CD8-positive, alpha-beta memory T cell (primary cell): ENCODE measurements around the gene GMDS. TPM values are rescaled to one million over a fixed set of nuclear protein-coding genes. Genes with fewer than 3 reads are reported as not detected.
A peak's percentile ranks its signal among the peaks of the same experiment; 100 is the strongest.

Source experiments
- CTCF ChIA-PET: fragments of 350-600 bp; sonication (Branson Sonifier 250); formaldehyde crosslinking; loops from one replicate; lab custom pipeline; 2021; ENCODE audit warnings: antibody characterized with exemption; lab: Charles Lee
- POLR2A ChIA-PET: fragments of 350-600 bp; sonication (Branson Sonifier 250); formaldehyde crosslinking; loops from one replicate; lab custom pipeline; 2021; ENCODE audit warnings: antibody characterized with exemption; lab: Charles Lee
- DNase-seq, 5 donors: peaks; one replicate each; pipeline versions ENCODE4 v3.0.0 to v3.0.0-alpha.2; 2020 to 2022; ENCODE audit warnings: mixed read lengths in 1 of 5
- H3K27ac ChIP-seq: one replicate; pipeline ENCODE4 v1.7.0; 2013; ENCODE audit warnings: low read depth, mild to moderate bottlenecking, low read length, moderate library complexity
- H3K27me3 ChIP-seq: 2 replicates; pipeline ENCODE4 v1.7.0; 2013; ENCODE audit warnings: low read length, mild to moderate bottlenecking; ENCODE audit not compliant: insufficient read depth, poor library complexity, severe bottlenecking
- H3K36me3 ChIP-seq: 2 replicates; pipeline ENCODE4 v1.7.0; 2013; ENCODE audit warnings: mild to moderate bottlenecking, low read length, moderate library complexity; ENCODE audit not compliant: insufficient read depth
- H3K4me1 ChIP-seq: 2 replicates; pipeline ENCODE4 v1.7.0; 2013; ENCODE audit warnings: mild to moderate bottlenecking, low read length, moderate library complexity; ENCODE audit not compliant: insufficient read depth
- H3K4me3 ChIP-seq: 2 replicates; pipeline ENCODE4 v1.7.0; 2013; ENCODE audit warnings: mild to moderate bottlenecking, low read length
- H3K9me3 ChIP-seq: 2 replicates; pipeline ENCODE4 v1.7.0; 2013; ENCODE audit warnings: mild to moderate bottlenecking, low read length
- H3K27ac Mint-ChIP-seq, 8 donors: one replicate each; pipeline ENCODE4 v1.8.0; 2020 to 2021; ENCODE audit warnings: mixed read lengths in 8 of 8, mild to moderate bottlenecking in 6 of 8, inconsistent platforms in 3 of 8, moderate library complexity in 3 of 8
- H3K27me3 Mint-ChIP-seq, 2 donors: one replicate each; pipeline ENCODE4 v1.8.0; 2020 to 2021; ENCODE audit warnings: mixed read lengths in 2 of 2, mild to moderate bottlenecking in 1 of 2, moderate library complexity in 1 of 2
- H3K36me3 Mint-ChIP-seq, 3 donors: one replicate each; pipeline ENCODE4 v1.8.0; 2020 to 2021; ENCODE audit warnings: mixed read lengths in 3 of 3, inconsistent platforms in 1 of 3, mild to moderate bottlenecking in 1 of 3
- H3K4me1 Mint-ChIP-seq, 3 donors: one replicate each; pipeline ENCODE4 v1.8.0; 2020 to 2021; ENCODE audit warnings: mixed read lengths in 3 of 3, inconsistent platforms in 1 of 3, mild to moderate bottlenecking in 1 of 3
- H3K4me3 Mint-ChIP-seq, 7 donors: one replicate each; pipeline ENCODE4 v1.8.0; 2020 to 2021; ENCODE audit warnings: mixed read lengths in 7 of 7, mild to moderate bottlenecking in 6 of 7, moderate library complexity in 4 of 7, inconsistent platforms in 2 of 7
- H3K9me3 Mint-ChIP-seq, 5 donors: one replicate each; pipeline ENCODE4 v1.8.0; 2020 to 2022; ENCODE audit warnings: mixed read lengths in 5 of 5, mild to moderate bottlenecking in 3 of 5, moderate library complexity in 2 of 5, inconsistent platforms in 1 of 5
- polyA plus RNA-seq: library from polyadenylated mRNA; unstranded; fragments of 300-500 nt; fragmentation: Illumina TruSeq; gene quantifications from one replicate; pipeline ENCODE4 v1.2.3, GENCODE V29; 2021
- total RNA-seq, 2 experiments: library from RNA; stranded (reverse); gene quantifications; one replicate each; pipeline ENCODE4 v1.2.3, GENCODE V29; 2021

Gene GMDS
- total and polyA plus RNA-seq, 3 experiments from 2014 or later = 16.4 to 33.4 (median 28.6) TPM

DNA sequence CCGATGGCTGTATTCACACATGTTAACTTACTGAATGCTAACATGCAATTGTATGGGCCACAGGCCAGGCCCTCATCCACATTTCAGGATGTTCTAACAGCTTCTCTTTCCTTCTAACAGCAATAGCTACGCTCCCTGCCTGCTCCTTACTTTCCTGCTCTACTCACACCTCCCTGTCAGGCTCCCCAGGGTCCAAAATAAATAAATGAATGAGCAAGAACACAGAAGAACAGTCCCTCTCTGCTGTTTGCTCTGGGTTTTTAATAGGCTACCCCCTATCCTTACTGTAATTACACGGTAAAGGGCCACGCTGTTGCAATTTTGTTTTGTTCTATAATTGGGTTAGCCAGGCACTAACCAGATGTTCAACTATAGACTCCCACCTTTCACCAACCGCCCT, 135.6 kb downstream of the GMDS start:
- ChIA-PET POLR2A (no interaction called here), CTCF (interaction anchor here (1.1 kb wide), 1 partner anchor 515 kb away, joined by 3 read pairs; no protein-coding TSS in a partner anchor)
- no peaks in the 10 kb centered on the region for H3K36me3 ChIP-seq
- Mint-ChIP-seq H3K27ac (no peak overlapping the region), H3K4me1 (peaks cover 20 to 24% (median 21%) of the 10 kb centered on the region in 3 donors), H3K4me3 (peak overlapping the region in 1 of 7 donors; percentile 12), H3K9me3 (no peaks in the 10 kb centered on the region), H3K27me3 (no peaks in the 10 kb centered on the region), H3K36me3 (peaks cover 6 to 11% (median 8%) of the 10 kb centered on the region in 3 donors)
- H3K27me3 ChIP-seq = no peaks in the 10 kb centered on the region
- no peaks in the 10 kb centered on the region for H3K9me3 ChIP-seq
- no peak overlapping the region for H3K4me3 ChIP-seq
- H3K27ac ChIP-seq = no peak overlapping the region
- no peak for DNase-seq
- peaks cover 10% of the 10 kb centered on the region for H3K4me1 ChIP-seq

- peaks cover 20 to 24% (median 21%) of the 10 kb centered on the region in 3 donors for H3K4me1 Mint-ChIP-seq
- no peak overlapping the region for H3K4me3 ChIP-seq
- ChIA-PET CTCF (interaction anchor here (1.6 kb wide), 1 partner anchor 512 kb away, joined by 4 read pairs; no protein-coding TSS in a partner anchor), POLR2A (no interaction called here)
- H3K27ac ChIP-seq = no peak overlapping the region
- no peaks in the 10 kb centered on the region for H3K36me3 ChIP-seq
- H3K27me3 ChIP-seq = no peaks in the 10 kb centered on the region
- H3K27me3 Mint-ChIP-seq = no peaks in the 10 kb centered on the region
- H3K4me1 ChIP-seq = peaks cover 10% of the 10 kb centered on the region
- H3K4me3 Mint-ChIP-seq = no peak overlapping the region
- peaks cover 6 to 7% (median 7%) of the 10 kb centered on the region in 3 donors for H3K36me3 Mint-ChIP-seq
- H3K27ac Mint-ChIP-seq = no peak overlapping the region
- no peaks in the 10 kb centered on the region for H3K9me3 Mint-ChIP-seq
- no peaks in the 10 kb centered on the region for H3K9me3 ChIP-seq
- no peak for DNase-seq
Observed at GRCh38 chr6:2108700-2109306, 136.6 kb downstream of the GMDS start.

DNA sequence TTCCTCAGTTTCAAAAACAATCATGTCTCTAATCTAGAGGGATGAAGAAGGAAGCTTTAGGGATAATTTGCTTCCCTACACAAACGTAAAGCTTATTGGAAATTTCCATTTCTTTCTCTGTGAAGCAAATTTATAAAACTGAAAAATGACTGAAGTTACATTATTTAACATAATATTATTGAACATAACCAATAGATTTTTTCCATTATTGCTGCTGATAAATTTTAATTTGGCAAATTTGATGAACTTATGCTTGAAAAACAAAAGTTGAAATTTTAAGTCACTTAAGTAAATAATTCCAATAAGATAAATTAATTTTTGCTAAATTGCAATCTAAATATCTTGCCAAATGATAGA, 140.9 kb downstream of the GMDS start:
- H3K9me3 Mint-ChIP-seq = no peaks in the 10 kb centered on the region
- no peaks in the 10 kb centered on the region for H3K4me1 Mint-ChIP-seq
- H3K4me1 ChIP-seq = no peaks in the 10 kb centered on the region
- ChIA-PET POLR2A (no interaction called here), CTCF (interaction anchor here (1.0 to 2.0 kb wide), 6 partner anchors 13 to 530 kb away, joined by 3 to 9 read pairs (median 3); no protein-coding TSS in a partner anchor)
- peaks cover 0 to 5% (median 4%) of the 10 kb centered on the region in 3 donors for H3K36me3 Mint-ChIP-seq
- no peak overlapping the region for H3K4me3 ChIP-seq
- no peak overlapping the region for H3K27ac Mint-ChIP-seq
- no peaks in the 10 kb centered on the region for H3K27me3 Mint-ChIP-seq
- no peak overlapping the region for H3K4me3 Mint-ChIP-seq
- H3K27me3 ChIP-seq = no peaks in the 10 kb centered on the region
- DNase-seq = no peak
- no peaks in the 10 kb centered on the region for H3K9me3 ChIP-seq
- H3K36me3 ChIP-seq = no peaks in the 10 kb centered on the region
- H3K27ac ChIP-seq = no peak overlapping the region

DNA sequence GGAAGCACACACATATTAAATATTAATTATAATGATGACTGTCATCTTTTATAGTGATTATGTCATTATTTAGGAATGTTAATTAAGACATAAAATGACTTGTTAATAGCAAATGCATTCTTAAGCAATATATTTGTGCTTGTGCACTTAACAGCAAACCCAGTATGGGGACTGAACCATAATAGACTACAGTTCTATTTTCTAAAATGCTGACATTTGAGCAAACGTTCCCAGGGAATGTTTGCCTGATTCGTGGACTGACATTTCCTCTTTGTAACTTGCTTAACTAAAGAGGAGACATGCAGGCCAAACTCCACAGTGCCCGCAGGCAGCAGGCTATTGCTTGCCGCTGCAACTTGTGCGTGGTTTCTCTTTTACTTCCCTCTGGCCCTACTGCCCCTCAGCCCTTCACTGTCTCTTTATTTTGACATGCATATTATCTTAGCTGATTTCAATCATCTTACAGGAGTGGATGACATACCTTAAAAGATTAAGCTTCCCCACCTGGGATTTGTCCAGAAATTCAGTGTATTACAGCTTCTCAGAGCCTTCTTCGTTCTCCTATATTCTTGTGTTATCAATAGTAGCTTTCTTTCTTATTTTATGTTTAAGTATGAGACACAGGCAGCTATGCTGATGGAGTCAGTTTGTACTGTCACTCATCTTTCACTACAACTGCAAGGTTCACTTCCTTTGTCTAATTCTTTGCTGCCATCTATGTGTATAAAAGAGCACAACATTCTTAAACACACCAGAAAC, 141.5 kb downstream of the GMDS start:
- no peaks in the 10 kb centered on the region for H3K9me3 Mint-ChIP-seq
- H3K36me3 Mint-ChIP-seq = peaks cover 0 to 2% (median 2%) of the 10 kb centered on the region in 3 donors
- POLR2A ChIA-PET = no interaction called here
- no peaks in the 10 kb centered on the region for H3K4me1 Mint-ChIP-seq
- no peaks in the 10 kb centered on the region for H3K27me3 ChIP-seq
- peak in 1 of 5 donors; percentile 10 for DNase-seq
- CTCF ChIA-PET = interaction anchor here (0.6 to 2.0 kb wide), 7 partner anchors 12 to 530 kb away, joined by 3 to 9 read pairs (median 3); no protein-coding TSS in a partner anchor
- H3K36me3 ChIP-seq = no peaks in the 10 kb centered on the region
- H3K9me3 ChIP-seq = no peaks in the 10 kb centered on the region
- H3K27ac ChIP-seq = no peak overlapping the region
- no peak overlapping the region for H3K4me3 Mint-ChIP-seq
- no peaks in the 10 kb centered on the region for H3K4me1 ChIP-seq
- H3K27me3 Mint-ChIP-seq = no peaks in the 10 kb centered on the region
- H3K27ac Mint-ChIP-seq = no peak overlapping the region
- H3K4me3 ChIP-seq = no peak overlapping the region

GRCh38 chr6:2102966-2103365, 142.4 kb downstream of the GMDS start:
- H3K27me3 ChIP-seq = no peaks in the 10 kb centered on the region
- no peak overlapping the region for H3K4me3 ChIP-seq
- no peak overlapping the region for H3K27ac Mint-ChIP-seq
- no peaks in the 10 kb centered on the region for H3K4me1 Mint-ChIP-seq
- no peaks in the 10 kb centered on the region for H3K4me1 ChIP-seq
- no peak overlapping the region for H3K27ac ChIP-seq
- no peaks in the 10 kb centered on the region for H3K9me3 Mint-ChIP-seq
- H3K36me3 ChIP-seq = no peaks in the 10 kb centered on the region
- POLR2A ChIA-PET = no interaction called here
- no peaks in the 10 kb centered on the region for H3K9me3 ChIP-seq
- DNase-seq = no peak
- CTCF ChIA-PET = interaction anchor here (2.0 kb wide), 1 partner anchor 507 kb away, joined by 9 read pairs; no protein-coding TSS in a partner anchor
- no peak overlapping the region for H3K4me3 Mint-ChIP-seq
- peaks cover 0 to 2% (median 0%) of the 10 kb centered on the region in 3 donors for H3K36me3 Mint-ChIP-seq
- H3K27me3 Mint-ChIP-seq = no peaks in the 10 kb centered on the region

- ChIA-PET CTCF (no interaction called here), POLR2A (no interaction called here)
- DNase-seq = no peak
Observed at GRCh38 chr6:2102316-2102883, 143.0 kb downstream of the GMDS start.

GRCh38 chr6:2101213-2101612, 144.2 kb downstream of the GMDS start:
- H3K27ac ChIP-seq = no peak overlapping the region
- ChIA-PET POLR2A (no interaction called here), CTCF (no interaction called here)
- H3K36me3 ChIP-seq = no peaks in the 10 kb centered on the region
- no peak overlapping the region for H3K27ac Mint-ChIP-seq
- no peak for DNase-seq
- peaks cover 0 to 2% (median 0%) of the 10 kb centered on the region in 3 donors for H3K36me3 Mint-ChIP-seq
- H3K4me1 Mint-ChIP-seq = no peaks in the 10 kb centered on the region
- H3K4me3 ChIP-seq = no peak overlapping the region
- H3K27me3 Mint-ChIP-seq = no peaks in the 10 kb centered on the region
- no peaks in the 10 kb centered on the region for H3K9me3 Mint-ChIP-seq
- H3K4me3 Mint-ChIP-seq = no peak overlapping the region
- no peaks in the 10 kb centered on the region for H3K27me3 ChIP-seq
- no peaks in the 10 kb centered on the region for H3K4me1 ChIP-seq
- H3K9me3 ChIP-seq = no peaks in the 10 kb centered on the region

More at GRCh38 chr6:2102316-2102883, 143.0 kb downstream of the GMDS start:
- Histone ChIP-seq H3K36me3 (no peaks in the 10 kb centered on the region), H3K4me3 (no peak overlapping the region), H3K27ac (no peak overlapping the region), H3K9me3 (no peaks in the 10 kb centered on the region), H3K4me1 (no peaks in the 10 kb centered on the region), H3K27me3 (no peaks in the 10 kb centered on the region)
- Mint-ChIP-seq H3K36me3 (peaks cover 0 to 2% (median 0%) of the 10 kb centered on the region in 3 donors), H3K27me3 (no peaks in the 10 kb centered on the region), H3K4me1 (no peaks in the 10 kb centered on the region), H3K4me3 (no peak overlapping the region), H3K27ac (no peak overlapping the region), H3K9me3 (no peaks in the 10 kb centered on the region)

DNA sequence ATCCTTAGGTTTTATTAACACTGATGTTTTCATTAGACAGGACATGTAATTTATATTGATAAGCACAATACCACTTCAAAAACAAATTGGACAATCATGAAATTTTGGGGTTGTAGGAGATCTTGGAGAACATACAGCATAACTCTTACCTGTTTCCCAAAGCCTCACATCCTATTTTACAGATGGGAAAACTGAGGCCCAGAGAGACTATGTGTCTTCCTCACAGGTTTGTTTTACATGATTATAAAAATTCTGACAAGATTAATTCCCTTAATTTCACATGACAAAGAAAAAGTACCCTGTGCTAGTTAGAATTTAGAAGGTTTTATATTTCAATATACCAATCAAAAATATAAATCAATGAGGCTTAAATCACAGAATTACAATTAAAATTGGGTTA, 145.5 kb downstream of the GMDS start:
- no peaks in the 10 kb centered on the region for H3K9me3 ChIP-seq
- H3K4me1 Mint-ChIP-seq = no peaks in the 10 kb centered on the region
- peaks cover 0 to 5% (median 0%) of the 10 kb centered on the region in 3 donors for H3K36me3 Mint-ChIP-seq
- H3K27me3 ChIP-seq = no peaks in the 10 kb centered on the region
- H3K9me3 Mint-ChIP-seq = no peaks in the 10 kb centered on the region
- H3K4me3 ChIP-seq = no peak overlapping the region
- no peak overlapping the region for H3K4me3 Mint-ChIP-seq
- no peaks in the 10 kb centered on the region for H3K4me1 ChIP-seq
- ChIA-PET POLR2A (no interaction called here), CTCF (no interaction called here)
- H3K27me3 Mint-ChIP-seq = no peaks in the 10 kb centered on the region
- DNase-seq = no peak
- H3K27ac ChIP-seq = no peak overlapping the region
- H3K36me3 ChIP-seq = no peaks in the 10 kb centered on the region
- H3K27ac Mint-ChIP-seq = no peak overlapping the region
